ENCODE results near the gene MAG. TPM values are rescaled to one million over a fixed set of nuclear protein-coding genes. Genes with fewer than 3 reads are reported as not detected.

Gene MAG
- total RNA-seq, 1 experiment from 2014 or later, result 0.17 TPM

DNA sequence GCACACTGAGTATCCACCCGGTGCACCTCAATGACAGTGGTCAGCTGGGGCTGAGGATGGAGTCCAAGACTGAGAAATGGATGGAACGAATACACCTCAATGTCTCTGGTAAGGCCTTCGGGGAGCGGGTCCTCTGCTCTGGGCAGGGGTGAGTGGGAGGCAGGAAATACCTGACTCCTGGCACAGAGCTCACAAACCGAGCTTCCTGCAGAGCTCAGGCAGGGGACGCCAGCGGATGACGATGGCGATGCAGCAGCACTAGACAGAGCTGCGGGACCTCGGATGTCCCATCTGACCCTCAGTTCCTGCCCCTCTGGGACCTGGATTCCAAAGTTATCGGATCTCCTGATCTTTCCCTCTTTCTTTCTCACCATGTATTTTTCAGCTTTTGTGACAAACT is 40.9 kb downstream of the MAG start:
- DNase-seq (ENCODE audit: low read depth, low spot score) (no peak), ATAC-seq (no peak)
- H3K4me1 ChIP-seq (ENCODE audit: control insufficient read depth in 1 of 2, insufficient read depth in 2 of 2, low read length in 2 of 2), result no peaks in the 10 kb centered on the region
- no peaks in the 10 kb centered on the region for H4K20me1 ChIP-seq (ENCODE audit: insufficient read depth)
- H2AFZ ChIP-seq (ENCODE audit: low read depth, low read length, poor library complexity, severe bottlenecking), result no peak overlapping the region
- H3K4me3 ChIP-seq (replicated peaks in 1 of 2; ENCODE audit: low read depth in 1 of 2, low read length in 2 of 2), result no peak overlapping the region
- no peak overlapping the region for H3K9ac ChIP-seq (ENCODE audit: low read length)
- no peak overlapping the region for H3K27ac ChIP-seq (ENCODE audit: low read depth, low read length)
- no peaks in the 10 kb centered on the region for H3K36me3 ChIP-seq (ENCODE audit: control insufficient read depth in 1 of 2, insufficient read depth in 2 of 2, low read length in 2 of 2)
- H3K9me2 ChIP-seq (ENCODE audit: insufficient read depth), result no peaks in the 10 kb centered on the region
- ChIA-PET POLR2A (no interaction called here), RAD21 (ENCODE audit: low non-redundant PET in 1 of 2, low total read pairs in 2 of 2, uncharacterized antibody in 2 of 2, unreplicated experiment in 2 of 2) (no interaction called here), CTCF (interaction anchor here (1.0 kb wide), 1 partner anchor 191 kb away, joined by 3 read pairs; no protein-coding TSS in a partner anchor)
- no peak for TF ChIP-seq EZH2phosphoT487 (IDR thresholded peaks at IDR 0.05; ENCODE audit: borderline replicate concordance)
- TF ChIP-seq, protein P1, sequence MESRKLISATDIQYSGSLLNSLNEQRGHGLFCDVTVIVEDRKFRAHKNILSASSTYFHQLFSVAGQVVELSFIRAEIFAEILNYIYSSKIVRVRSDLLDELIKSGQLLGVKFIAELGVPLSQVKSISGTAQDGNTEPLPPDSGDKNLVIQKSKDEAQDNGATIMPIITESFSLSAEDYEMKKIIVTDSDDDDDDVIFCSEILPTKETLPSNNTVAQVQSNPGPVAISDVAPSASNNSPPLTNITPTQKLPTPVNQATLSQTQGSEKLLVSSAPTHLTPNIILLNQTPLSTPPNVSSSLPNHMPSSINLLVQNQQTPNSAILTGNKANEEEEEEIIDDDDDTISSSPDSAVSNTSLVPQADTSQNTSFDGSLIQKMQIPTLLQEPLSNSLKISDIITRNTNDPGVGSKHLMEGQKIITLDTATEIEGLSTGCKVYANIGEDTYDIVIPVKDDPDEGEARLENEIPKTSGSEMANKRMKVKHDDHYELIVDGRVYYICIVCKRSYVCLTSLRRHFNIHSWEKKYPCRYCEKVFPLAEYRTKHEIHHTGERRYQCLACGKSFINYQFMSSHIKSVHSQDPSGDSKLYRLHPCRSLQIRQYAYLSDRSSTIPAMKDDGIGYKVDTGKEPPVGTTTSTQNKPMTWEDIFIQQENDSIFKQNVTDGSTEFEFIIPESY (IDR thresholded peaks at IDR 0.05; ENCODE audit: extremely low read depth, insufficient replicate concordance, low read length), result no peak
- intact Hi-C loops (cut with micrococcal nuclease), result no loop called here
- no peaks in the 10 kb centered on the region for H3K27me3 ChIP-seq (ENCODE audit: insufficient read depth, low read length)
- BruUV-seq (replicated peaks), result no TSS peak
- H3K4me2 ChIP-seq (ENCODE audit: low read length), result no peak overlapping the region
- no peaks in the 10 kb centered on the region for H3K9me3 ChIP-seq (ENCODE audit: control insufficient read depth in 1 of 2, insufficient read depth in 1 of 2, low read depth in 1 of 2, low read length in 2 of 2)
- H3K79me2 ChIP-seq (ENCODE audit: insufficient read depth, low read length), result no peaks in the 10 kb centered on the region

DNA sequence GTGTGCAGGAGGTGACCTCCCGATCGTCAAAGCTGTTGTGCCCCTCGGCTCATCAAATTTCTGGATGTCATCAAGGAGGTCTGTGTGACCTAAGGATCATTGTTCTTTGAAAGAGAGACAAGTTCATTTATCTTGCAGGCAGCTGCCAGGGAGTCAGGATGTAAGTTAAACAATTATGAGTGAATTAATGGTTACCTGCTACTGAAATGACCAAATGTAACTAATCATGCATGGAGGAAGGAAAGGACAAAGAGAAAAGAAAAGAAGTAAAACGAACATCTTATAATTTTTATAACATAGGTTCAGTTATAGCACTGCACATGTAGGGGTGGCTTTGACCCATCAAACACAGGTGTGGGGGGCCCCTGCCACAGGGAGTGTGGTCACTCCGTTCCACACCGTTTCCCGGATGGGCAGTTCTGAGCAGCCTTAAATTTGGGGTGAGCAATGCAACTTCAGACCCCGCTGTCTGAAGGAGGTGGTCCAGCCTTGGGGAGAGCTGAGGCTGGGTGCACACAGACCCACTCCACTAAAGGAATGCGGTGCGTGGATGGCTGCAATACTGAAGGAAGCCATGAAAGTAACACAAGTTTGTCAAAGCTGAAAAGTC is 42.3 kb downstream of the MAG start:
- DNase-seq (ENCODE audit: low read depth, low spot score) (no peak), ATAC-seq (no peak)
- H3K9me3 ChIP-seq (ENCODE audit: control insufficient read depth in 1 of 2, insufficient read depth in 1 of 2, low read depth in 1 of 2, low read length in 2 of 2), result no peaks in the 10 kb centered on the region
- no peak overlapping the region for H3K9ac ChIP-seq (ENCODE audit: low read length)
- no peaks in the 10 kb centered on the region for H3K4me1 ChIP-seq (ENCODE audit: control insufficient read depth in 1 of 2, insufficient read depth in 2 of 2, low read length in 2 of 2)
- H3K79me2 ChIP-seq (ENCODE audit: insufficient read depth, low read length), result no peaks in the 10 kb centered on the region
- H3K9me2 ChIP-seq (ENCODE audit: insufficient read depth), result no peaks in the 10 kb centered on the region
- no peak overlapping the region for H3K4me3 ChIP-seq (replicated peaks in 1 of 2; ENCODE audit: low read depth in 1 of 2, low read length in 2 of 2)
- intact Hi-C loops (cut with micrococcal nuclease), result no loop called here
- H3K27me3 ChIP-seq (ENCODE audit: insufficient read depth, low read length), result no peaks in the 10 kb centered on the region
- no peaks in the 10 kb centered on the region for H4K20me1 ChIP-seq (ENCODE audit: insufficient read depth)
- BruUV-seq (replicated peaks), result no TSS peak
- ChIA-PET CTCF (no interaction called here), POLR2A (no interaction called here), RAD21 (ENCODE audit: low non-redundant PET in 1 of 2, low total read pairs in 2 of 2, uncharacterized antibody in 2 of 2, unreplicated experiment in 2 of 2) (no interaction called here)
- H3K36me3 ChIP-seq (ENCODE audit: control insufficient read depth in 1 of 2, insufficient read depth in 2 of 2, low read length in 2 of 2), result no peaks in the 10 kb centered on the region
- H2AFZ ChIP-seq (ENCODE audit: low read depth, low read length, poor library complexity, severe bottlenecking), result no peak overlapping the region
- TF ChIP-seq, protein P1 (IDR thresholded peaks at IDR 0.05; ENCODE audit: extremely low read depth, insufficient replicate concordance, low read length), result no peak
- no peak for TF ChIP-seq ELF1 (IDR thresholded peaks at IDR 0.05; ENCODE audit: borderline replicate concordance, low read depth)
- no peak overlapping the region for H3K27ac ChIP-seq (ENCODE audit: low read depth, low read length)
- H3K4me2 ChIP-seq (ENCODE audit: low read length), result no peak overlapping the region

All from HCT116 (cell line).